Mesothelial cell of epicardium (in vitro differentiated cells): Measurements from ENCODE around the gene FGD4. TPM values are rescaled to one million over a fixed set of nuclear protein-coding genes. Genes with fewer than 3 reads are reported as not detected.
A peak's percentile ranks its signal among the peaks of the same experiment; 100 is the strongest.

ENCODE experiments used
- DNase-seq, 2 experiments: peaks; one replicate each; pipeline ENCODE4 v3.0.0; 2021; ENCODE audit warnings: low spot score in 2 of 2; ENCODE audit not compliant: unreplicated experiment in 2 of 2
- H3K27ac Mint-ChIP-seq: 2 replicates; pipeline ENCODE4 v1.8.0; 2021; ENCODE audit warnings: mixed read lengths
- H3K27me3 Mint-ChIP-seq: 2 replicates; pipeline ENCODE4 v1.8.0; 2021; ENCODE audit warnings: low read depth, mixed read lengths
- H3K36me3 Mint-ChIP-seq: 2 replicates; pipeline ENCODE4 v1.8.0; 2021; ENCODE audit warnings: mixed read lengths
- H3K4me1 Mint-ChIP-seq: 2 replicates; pipeline ENCODE4 v1.8.0; 2021; ENCODE audit warnings: mixed read lengths
- H3K4me3 Mint-ChIP-seq: 2 replicates; pipeline ENCODE4 v1.8.0; 2021; ENCODE audit warnings: mild to moderate bottlenecking, moderate library complexity, mixed read lengths
- H3K9me3 Mint-ChIP-seq: 2 replicates; pipeline ENCODE4 v1.8.0; 2021; ENCODE audit warnings: mixed read lengths
- CTCF ChIP-seq: fragments of 200-600 bp; sonication (generic); IDR thresholded peaks from one replicate; pipeline ENCODE4 v1.5.0; 2021; ENCODE audit warnings: antibody characterized with exemption; ENCODE audit not compliant: unreplicated experiment
- total RNA-seq: library from RNA; stranded (reverse); gene quantifications from 3 replicates; pipeline ENCODE4 v1.2.1, GENCODE V29; 2021

FGD4 gene
- total RNA-seq, 1 donor from 2014 or later = 13.4 TPM

GRCh38 chr12:32536000-32536345 is 136.6 kb downstream of the FGD4 start:
- no peaks in the 10 kb centered on the region for H3K9me3 Mint-ChIP-seq
- no peak for DNase-seq
- H3K36me3 Mint-ChIP-seq = no peaks in the 10 kb centered on the region
- H3K27me3 Mint-ChIP-seq = no peaks in the 10 kb centered on the region
- no peak overlapping the region for H3K27ac Mint-ChIP-seq
- H3K4me1 Mint-ChIP-seq = peaks cover 43% of the 10 kb centered on the region
- no peak for TF ChIP-seq CTCF
- no peak overlapping the region for H3K4me3 Mint-ChIP-seq

- H3K9me3 Mint-ChIP-seq = no peaks in the 10 kb centered on the region
- no peaks in the 10 kb centered on the region for H3K36me3 Mint-ChIP-seq
- no peak overlapping the region for H3K4me3 Mint-ChIP-seq
- no peaks in the 10 kb centered on the region for H3K27me3 Mint-ChIP-seq
- DNase-seq = no peak
- H3K27ac Mint-ChIP-seq = peak overlapping the region; percentile 73
- TF ChIP-seq CTCF = no peak
- H3K4me1 Mint-ChIP-seq = peaks cover 21% of the 10 kb centered on the region
These were observed 142.5 kb downstream of the FGD4 start for GRCh38 chr12:32541754-32542374.

GRCh38 chr12:32542428-32543229 is 143.3 kb downstream of the FGD4 start:
- no peak for TF ChIP-seq CTCF
- Mint-ChIP-seq H3K9me3 (no peaks in the 10 kb centered on the region), H3K27ac (peak overlapping the region; percentile 73)

GRCh38 chr12:32544893-32545292 is 145.5 kb downstream of the FGD4 start:
- no peaks in the 10 kb centered on the region for H3K27me3 Mint-ChIP-seq
- no peak overlapping the region for H3K4me3 Mint-ChIP-seq
- no peak overlapping the region for H3K27ac Mint-ChIP-seq
- H3K4me1 Mint-ChIP-seq = peaks cover 31% of the 10 kb centered on the region
- H3K36me3 Mint-ChIP-seq = no peaks in the 10 kb centered on the region
- DNase-seq = no peak
- TF ChIP-seq CTCF = no peak
- H3K9me3 Mint-ChIP-seq = no peaks in the 10 kb centered on the region

More at GRCh38 chr12:32542428-32543229, 143.3 kb downstream of the FGD4 start:
- H3K36me3 Mint-ChIP-seq = no peaks in the 10 kb centered on the region
- no peaks in the 10 kb centered on the region for H3K27me3 Mint-ChIP-seq
- peaks cover 15% of the 10 kb centered on the region for H3K4me1 Mint-ChIP-seq
- no peak overlapping the region for H3K4me3 Mint-ChIP-seq
- no peak for DNase-seq

- Mint-ChIP-seq H3K9me3 (no peaks in the 10 kb centered on the region), H3K27ac (no peak overlapping the region), H3K4me3 (no peak overlapping the region), H3K4me1 (peaks cover 33% of the 10 kb centered on the region), H3K36me3 (no peaks in the 10 kb centered on the region), H3K27me3 (no peaks in the 10 kb centered on the region)
- DNase-seq = no peak
- no peak for TF ChIP-seq CTCF
These were observed 146.1 kb downstream of the FGD4 start for GRCh38 chr12:32545413-32545980.
